Spleen (tissue), 7 donors: ENCODE results near the gene FBXO11.

Experiments
- POLR2A ChIP-seq, 3 donors: fragments of 450-650 bp; IDR thresholded peaks; one replicate each; pipeline ENCODE4 v1.5.1; 2017; ENCODE audit warnings: antibody characterized with exemption in 3 of 3, mild to moderate bottlenecking in 1 of 3
- POLR2AphosphoS5 ChIP-seq, 3 donors: sonication (generic); formaldehyde crosslinking; IDR thresholded peaks; one replicate each; pipeline ENCODE4 v1.5.1; 2017; ENCODE audit warnings: antibody characterized with exemption in 3 of 3
- TF ChIP-seq, protein P1 (sequence below), 11 experiments: fragments of 200-600 bp in 7 of 11; fragments of 450-650 bp in 4 of 11; sonication (generic) in 4 of 11; IDR thresholded peaks in 8 of 11; conservative IDR thresholded peaks in 3 of 11; 1 replicate in 7 of 11; 2 replicates in 4 of 11; pipeline versions ENCODE4 v1.4.0 to v1.8.0; 2016 to 2021; ENCODE audit warnings: antibody characterized with exemption in 11 of 11, inconsistent platforms in 4 of 11, mild to moderate bottlenecking in 1 of 11
- donor health status: DM: no; HTN: no; CAD: no; lungs with moderate emphysema.
- donor health status: DM: no; HTN: no; CAD: no.
- donor health status: DM: no; HTN: no; CAD: no.

DNA sequence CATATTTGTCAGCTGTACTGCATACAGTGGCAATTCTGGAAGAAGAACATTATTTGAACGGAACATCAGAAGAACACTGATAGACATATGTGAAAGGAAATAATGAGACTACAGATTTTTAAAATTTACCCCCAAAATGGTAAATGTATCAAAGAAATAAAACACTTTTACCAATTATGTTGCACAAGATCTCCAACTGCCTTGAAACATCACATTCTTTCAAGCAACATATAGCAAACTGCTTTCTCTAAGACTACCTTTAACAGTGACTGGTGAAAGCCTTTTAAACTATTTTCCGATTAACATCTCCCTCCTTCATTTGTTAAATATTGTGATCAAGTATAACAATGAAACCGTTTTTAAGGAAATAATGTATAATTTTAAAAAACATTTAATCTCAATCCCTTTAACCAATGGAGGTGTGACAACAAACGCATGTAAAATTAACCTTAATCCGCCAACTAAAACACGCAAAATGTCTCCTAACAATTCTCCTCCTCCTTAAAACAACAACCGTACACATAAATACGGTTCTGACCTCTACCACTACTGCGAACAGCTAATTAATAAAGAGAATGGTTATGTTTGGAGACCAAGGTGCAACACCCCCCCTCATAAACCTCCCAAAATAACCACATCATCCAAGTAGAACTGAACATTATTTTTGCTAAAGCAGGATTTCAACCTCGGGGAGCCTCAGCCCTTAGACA, 2.4 kb downstream of the FBXO11 start:
- TF ChIP-seq, protein P1, sequence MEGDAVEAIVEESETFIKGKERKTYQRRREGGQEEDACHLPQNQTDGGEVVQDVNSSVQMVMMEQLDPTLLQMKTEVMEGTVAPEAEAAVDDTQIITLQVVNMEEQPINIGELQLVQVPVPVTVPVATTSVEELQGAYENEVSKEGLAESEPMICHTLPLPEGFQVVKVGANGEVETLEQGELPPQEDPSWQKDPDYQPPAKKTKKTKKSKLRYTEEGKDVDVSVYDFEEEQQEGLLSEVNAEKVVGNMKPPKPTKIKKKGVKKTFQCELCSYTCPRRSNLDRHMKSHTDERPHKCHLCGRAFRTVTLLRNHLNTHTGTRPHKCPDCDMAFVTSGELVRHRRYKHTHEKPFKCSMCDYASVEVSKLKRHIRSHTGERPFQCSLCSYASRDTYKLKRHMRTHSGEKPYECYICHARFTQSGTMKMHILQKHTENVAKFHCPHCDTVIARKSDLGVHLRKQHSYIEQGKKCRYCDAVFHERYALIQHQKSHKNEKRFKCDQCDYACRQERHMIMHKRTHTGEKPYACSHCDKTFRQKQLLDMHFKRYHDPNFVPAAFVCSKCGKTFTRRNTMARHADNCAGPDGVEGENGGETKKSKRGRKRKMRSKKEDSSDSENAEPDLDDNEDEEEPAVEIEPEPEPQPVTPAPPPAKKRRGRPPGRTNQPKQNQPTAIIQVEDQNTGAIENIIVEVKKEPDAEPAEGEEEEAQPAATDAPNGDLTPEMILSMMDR (IDR thresholded peaks at IDR 0.05 in 8 of 11, conservative IDR thresholded peaks at IDR 0.05 in 3 of 11) = no peak
- TF ChIP-seq POLR2A (IDR thresholded peaks at IDR 0.05) = no peak
- no peak for TF ChIP-seq POLR2AphosphoS5 (IDR thresholded peaks at IDR 0.05)
